ENCODE measurements around the gene TTC38. TPM values are rescaled to one million over a fixed set of nuclear protein-coding genes. Genes with fewer than 3 reads are reported as not detected.

Gene TTC38
- total RNA-seq, result 49.4 TPM

GRCh38 chr22:46267431-46268279 lies at the start of gene TTC38:
Gene TTC38, plus strand, starts transcription at chr22:46268008. Its CDS starts 32 bp downstream, at chr22:46268040.

DNA sequence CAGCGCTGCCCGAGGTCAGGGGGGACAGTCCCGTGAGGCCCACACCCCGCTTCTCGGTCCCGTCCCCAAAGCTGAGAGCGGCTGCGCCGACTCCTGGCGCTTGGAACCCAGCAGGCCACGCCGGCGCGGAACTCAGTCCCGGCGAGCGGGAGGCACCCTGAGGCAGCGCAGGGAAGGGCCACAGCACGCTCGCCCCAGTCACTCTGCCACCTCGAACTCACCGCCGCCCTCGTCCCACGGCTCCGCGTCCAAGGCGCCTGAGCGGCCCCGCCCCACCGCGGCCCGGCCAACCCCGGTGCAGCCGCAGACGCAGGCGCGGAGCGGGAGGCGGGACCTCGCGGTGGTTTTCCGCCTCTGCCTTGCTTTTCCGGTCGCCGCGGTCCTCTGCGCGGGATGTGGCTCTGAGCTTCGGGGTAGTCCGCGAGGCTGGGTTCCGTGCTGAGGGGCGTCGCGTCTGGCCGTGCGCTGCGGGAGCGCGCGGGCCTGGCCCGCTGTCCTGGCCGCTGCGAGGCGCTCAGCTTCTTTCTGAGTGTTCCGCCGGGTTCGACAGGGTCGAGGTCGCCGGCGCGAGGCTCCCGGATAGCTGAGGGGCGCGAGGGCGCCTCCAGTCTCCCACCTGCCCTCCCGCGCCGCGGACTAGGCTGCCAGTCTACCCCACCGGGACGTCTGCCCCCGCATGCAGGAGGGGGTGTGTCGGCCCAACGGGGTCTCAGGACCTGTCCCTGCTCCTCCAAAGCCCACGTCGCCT lies 17.6 kb upstream of the TTC38 start, which contains the start of gene CDPF1:
TSS of gene CDPF1 (minus strand) at position 259 of the 748 bp plus-strand sequence. CDS start 2,009 bp downstream, outside the sequence.

DNA sequence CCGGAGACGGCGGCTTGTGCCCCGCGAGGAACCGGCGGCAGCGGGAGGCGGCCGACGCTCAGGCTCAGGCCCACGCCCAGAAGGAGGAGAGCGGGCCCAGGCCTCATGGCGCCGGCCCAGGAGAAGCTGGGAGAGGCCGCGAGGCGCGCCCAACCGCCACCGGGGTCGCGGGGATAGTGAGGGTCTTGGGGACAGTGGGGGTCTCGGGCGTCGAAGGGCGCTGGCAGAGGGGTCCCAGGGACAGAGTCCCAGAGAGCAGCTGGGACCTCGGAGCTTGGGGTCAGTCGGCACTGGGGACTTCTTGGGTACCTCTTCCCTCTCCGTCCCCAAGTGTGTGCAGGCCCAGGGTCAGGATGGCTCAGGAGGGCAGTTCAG lies 4.6 kb upstream of the TTC38 start, which contains the start of gene PKDREJ:
TSS of gene PKDREJ (minus strand) at position 128 of the 375 bp plus-strand sequence. CDS start at position 107, 21 bp downstream.

DNA sequence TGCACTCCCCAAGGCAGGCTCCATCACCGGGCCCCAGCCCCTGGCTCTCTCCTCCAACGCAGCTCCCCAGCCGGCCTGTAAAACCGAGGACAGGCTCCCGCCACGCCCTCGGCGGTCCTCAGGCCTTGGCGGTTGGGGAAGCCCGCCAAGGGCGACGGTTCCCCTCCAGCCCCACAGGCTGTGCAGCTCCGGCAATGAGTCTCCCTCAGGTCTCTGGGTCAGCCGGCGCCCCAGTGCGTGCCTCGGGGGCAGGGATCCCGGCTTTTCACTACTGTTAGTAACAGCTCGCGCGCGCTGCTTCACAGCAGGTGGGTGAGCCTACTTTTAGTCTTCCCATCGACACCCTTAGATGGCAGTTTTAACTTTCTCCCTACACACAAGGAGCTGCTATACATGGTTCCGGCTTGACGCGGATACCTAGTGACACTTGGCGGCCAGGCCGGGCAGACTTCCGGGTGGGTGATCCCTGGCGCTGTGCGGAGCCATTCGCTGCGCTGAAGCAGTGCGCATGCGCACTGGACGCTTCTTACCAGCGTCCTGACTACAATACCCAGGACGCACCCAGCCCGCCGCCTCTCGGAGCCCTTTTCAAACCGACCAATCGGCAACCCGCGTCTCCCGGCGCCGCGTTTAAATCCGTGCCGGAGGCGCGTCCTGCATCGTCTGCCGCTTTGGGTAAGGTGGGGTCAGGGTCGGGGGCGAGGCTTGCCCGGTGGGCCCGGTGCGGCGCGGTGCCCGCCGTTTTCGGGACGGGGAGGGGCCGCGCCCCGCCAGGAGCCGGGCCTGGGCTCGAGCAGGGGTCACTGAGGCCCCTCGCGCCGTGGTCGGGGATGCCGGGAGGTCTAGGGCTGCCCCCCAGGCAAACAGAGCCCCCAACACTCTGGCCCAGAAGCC lies 28.7 kb downstream of the TTC38 start, which contains the start of gene GTSE1:
TSS of gene GTSE1 (plus strand) at position 614 of the 894 bp plus-strand sequence. CDS start 531 bp downstream, outside the sequence.

DNA sequence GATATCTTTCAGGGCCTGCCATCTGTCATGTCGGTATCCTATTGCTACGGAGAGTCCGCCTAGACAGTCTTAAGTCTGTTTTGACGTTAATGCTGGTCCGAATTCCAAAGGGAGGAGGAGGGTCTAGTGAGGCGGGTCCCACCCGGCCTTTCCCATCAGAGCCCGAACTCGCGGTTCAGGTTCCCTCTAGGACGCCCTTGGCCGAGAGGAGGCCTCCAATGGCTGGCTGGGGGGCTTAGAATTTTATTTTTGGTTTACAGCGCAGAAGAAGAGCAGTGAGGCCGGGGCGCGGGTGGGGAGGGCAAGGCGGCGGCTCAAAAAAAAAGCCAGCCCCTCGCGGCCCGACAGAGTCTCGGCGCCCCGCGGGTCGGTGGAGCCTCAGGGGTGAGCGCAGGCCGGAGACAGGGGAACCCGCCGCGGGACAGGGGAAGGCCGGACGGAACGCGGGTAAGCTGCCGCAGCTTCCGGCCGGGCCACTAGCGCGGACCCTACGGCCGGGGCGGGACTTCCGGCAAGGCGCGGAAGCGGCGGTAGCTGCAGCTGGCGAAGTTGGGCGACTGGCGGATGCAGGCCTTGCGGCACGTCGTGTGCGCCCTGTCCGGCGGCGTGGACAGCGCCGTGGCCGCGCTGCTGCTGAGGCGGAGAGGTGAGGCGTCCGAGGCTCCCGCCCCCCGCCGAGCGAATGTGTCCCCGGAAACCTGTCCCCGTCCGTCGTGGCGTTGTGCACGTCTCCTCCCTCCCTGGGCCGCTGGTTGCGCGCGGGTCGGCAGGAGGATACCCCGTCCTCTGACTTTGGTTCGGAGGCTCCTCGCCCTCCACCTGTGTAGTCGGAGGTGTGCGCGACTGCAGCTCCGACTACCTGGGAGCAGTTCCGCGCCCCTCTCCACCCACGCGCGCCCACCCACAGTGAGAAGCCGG lies 67.7 kb downstream of the TTC38 start, which contains the start of gene TRMU:
TSS of gene TRMU (plus strand) at position 514 of the 918 bp plus-strand sequence. CDS start at position 565, 51 bp downstream.

Other genes starting within 250 kb of the TTC38 start
- 31.6 TPM for gene PPARA, start 117.5 kb upstream of the TTC38 start, total RNA-seq
- gene CDPF1, start 17.7 kb upstream of the TTC38 start, total RNA-seq, result 19.4 TPM
- 0.05 TPM for gene PKDREJ, start 4.7 kb upstream of the TTC38 start, total RNA-seq
- gene GTSE1, start 28.9 kb downstream of the TTC38 start, total RNA-seq, result 5.7 TPM
- 53.7 TPM for gene TRMU, start 67.7 kb downstream of the TTC38 start, total RNA-seq